ENCODE measurements around the gene MRC2.
"Not testable (repeated sequence)": the region's sequence is repeated elsewhere in the genome, so short reads cannot be mapped to it uniquely, and the experiment has no call there.

The MRC2 gene

DNA sequence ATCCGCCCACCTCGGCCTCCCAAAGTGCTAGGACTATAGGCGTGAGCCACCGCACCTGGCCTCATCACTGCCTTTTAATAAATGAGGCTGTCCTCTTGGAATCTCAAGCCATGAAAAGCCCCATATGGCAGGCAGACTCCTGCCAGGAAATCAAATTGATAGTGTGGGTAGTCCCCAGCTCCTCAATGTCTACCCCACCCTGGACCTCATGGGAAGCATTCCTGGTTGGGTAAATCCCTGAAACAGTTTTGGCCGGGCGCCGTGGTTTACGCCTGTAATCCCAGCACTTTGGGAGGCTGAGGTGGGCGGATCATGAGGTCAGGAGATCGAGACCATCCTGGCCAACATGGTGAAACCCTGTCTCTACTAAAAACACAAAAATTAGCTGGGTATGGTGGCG lies 71.0 kb downstream of the MRC2 start:
- not testable (repeated sequence) for DNase-seq (ENCODE audit: low spot score); FAIRE-seq

DNA sequence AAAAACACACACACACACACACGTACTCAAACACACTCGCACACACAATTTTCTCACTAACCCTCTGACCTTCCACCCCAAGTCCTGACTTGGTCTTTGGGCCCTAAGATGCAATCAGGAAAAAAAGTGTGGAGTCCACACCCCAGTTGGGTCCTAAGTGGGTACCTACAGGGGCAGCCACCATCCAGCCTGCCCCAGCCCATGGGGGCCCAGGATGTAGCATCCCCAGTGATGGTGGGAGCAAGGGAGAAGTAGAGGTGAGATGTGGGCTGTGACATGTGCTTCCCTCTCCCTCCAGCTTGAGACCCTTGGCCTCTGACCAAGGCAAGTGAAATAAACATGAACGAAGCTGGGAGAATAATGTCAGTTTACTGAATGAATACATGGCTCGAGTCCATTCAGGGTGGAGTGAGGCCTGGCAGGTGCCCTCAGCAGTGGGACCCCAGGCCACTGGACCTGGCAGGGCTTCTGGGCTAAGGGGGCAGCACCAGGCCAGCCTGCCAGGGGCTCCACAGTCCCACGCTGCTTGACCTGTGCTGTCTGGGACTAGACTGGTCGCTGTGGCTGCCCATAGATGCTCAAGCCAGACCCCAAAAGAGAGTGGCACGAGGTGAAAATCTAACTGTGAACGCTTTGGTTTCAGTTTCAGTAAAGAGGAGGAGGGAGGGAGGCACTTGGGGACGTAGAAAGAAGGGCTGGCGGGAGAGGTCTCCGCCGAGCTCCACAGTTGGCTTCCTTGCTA lies 73.7 kb downstream of the MRC2 start:
- DNase-seq (ENCODE audit: low spot score) (no peak), FAIRE-seq (peak; percentile 67)

- DNase-seq (ENCODE audit: low spot score) (no peak), FAIRE-seq (peak; percentile 40)
Measured at GRCh38 chr17:62701706-62702085, 74.2 kb downstream of the MRC2 start.

GRCh38 chr17:62702746-62703260 lies 75.3 kb downstream of the MRC2 start:
- DNase-seq (ENCODE audit: low spot score) (no peak), FAIRE-seq (no peak)

DNA sequence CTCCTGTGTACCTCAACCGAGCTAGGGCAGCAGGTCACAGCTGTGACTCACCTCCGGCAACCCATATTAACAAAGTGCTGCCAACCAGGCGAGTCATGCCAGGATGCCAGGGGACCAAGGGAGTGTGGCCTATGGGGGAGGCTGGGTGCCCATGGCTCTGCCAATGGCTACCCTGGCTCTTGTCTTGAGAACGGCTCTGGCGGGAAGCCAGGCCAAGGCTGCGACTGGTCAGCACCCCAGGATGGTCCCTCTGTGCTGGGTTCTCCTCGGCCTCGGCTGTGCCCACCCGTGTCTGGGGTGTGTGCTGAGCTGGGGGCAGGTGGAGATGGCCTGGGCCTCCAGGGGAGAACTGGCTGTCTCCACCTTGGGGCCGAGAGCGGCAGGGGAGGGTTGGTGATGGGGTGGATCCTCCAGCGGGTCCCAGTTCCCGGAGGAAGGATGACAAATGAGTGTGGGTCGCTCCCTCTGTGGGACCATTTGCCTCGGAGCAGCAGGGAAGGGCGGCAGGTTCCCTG lies 75.8 kb downstream of the MRC2 start:
- peak; percentile 97 for FAIRE-seq
- DNase-seq (ENCODE audit: low spot score): peak; percentile 80

- peak; percentile 97 for DNase-seq (ENCODE audit: low spot score)
- peak; percentile 42 for FAIRE-seq
Measured at GRCh38 chr17:62703776-62704380, 76.4 kb downstream of the MRC2 start.

DNA sequence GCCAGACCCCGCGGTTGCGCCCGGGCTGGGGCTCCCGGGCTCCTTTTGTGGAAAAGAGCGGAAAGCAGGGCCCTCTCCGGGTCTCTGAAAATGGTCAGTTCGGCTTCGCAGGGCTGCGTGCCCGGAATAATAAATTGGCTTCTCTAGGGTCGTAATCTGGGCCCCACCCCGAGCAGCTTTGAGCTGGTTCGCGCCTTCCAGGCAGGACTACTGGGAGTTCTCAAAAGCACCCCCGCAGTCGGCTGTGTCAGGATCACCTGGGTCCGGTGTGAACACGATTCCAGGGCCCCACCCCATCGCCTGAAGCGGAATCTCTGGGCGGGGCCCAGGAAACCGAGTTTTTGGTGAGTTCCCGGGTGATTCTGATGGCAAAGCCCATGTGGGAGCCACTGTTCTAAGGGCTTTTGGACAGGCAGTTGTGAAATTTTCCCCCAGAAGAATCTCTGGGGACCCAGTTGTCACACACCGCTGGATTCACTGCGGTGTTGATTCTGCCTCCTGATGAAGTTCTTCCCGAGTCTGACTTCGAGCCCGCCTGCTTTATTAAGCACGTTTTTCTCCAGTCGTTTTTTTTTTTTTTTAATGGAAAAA lies 77.0 kb downstream of the MRC2 start:
- peak; percentile 70 for DNase-seq (ENCODE audit: low spot score)
- no peak for FAIRE-seq

- DNase-seq (ENCODE audit: low spot score): no peak
- FAIRE-seq: no peak
Measured at GRCh38 chr17:62705156-62705777, 77.8 kb downstream of the MRC2 start.

DNA sequence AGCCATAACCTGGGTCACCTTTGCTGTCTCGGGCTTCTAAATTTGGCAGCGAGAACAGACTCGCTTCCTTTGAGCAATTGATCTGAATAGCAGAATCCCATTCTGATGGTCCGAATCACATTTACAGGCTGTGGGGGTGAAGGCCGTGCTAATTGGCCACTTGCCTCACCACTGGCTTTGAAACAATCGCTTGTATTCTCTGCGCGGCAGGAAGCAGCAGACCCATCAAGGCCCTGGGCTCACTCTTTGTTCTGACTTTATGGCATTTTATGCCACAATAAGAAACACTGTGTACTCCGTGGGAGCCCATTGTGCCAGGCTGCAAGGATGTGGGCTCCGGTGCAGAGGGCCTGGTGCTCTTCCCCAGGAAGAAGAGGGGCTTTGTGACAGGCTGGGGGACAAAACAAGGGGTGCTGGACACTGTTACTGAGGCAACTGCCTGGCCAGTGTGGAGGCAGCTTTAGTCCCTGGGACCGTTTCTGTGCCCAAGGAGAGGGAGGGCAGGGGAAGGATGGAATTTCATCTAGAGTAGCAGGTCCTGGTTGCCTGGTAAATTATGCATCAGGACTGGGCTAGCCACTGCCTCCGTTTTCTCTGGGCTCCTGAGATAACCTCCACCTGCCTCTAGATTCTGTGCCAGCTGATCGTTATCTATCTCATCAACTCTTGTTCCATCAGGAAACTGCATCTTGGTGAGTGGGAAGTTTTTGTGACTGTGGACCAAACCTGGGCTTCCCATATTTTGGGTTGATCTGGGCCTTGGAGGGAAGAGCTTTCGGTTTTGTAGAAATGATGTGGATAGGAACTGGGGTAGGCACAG lies 78.5 kb downstream of the MRC2 start:
- no peak for DNase-seq (ENCODE audit: low spot score)
- FAIRE-seq: peak; percentile 89

DNA sequence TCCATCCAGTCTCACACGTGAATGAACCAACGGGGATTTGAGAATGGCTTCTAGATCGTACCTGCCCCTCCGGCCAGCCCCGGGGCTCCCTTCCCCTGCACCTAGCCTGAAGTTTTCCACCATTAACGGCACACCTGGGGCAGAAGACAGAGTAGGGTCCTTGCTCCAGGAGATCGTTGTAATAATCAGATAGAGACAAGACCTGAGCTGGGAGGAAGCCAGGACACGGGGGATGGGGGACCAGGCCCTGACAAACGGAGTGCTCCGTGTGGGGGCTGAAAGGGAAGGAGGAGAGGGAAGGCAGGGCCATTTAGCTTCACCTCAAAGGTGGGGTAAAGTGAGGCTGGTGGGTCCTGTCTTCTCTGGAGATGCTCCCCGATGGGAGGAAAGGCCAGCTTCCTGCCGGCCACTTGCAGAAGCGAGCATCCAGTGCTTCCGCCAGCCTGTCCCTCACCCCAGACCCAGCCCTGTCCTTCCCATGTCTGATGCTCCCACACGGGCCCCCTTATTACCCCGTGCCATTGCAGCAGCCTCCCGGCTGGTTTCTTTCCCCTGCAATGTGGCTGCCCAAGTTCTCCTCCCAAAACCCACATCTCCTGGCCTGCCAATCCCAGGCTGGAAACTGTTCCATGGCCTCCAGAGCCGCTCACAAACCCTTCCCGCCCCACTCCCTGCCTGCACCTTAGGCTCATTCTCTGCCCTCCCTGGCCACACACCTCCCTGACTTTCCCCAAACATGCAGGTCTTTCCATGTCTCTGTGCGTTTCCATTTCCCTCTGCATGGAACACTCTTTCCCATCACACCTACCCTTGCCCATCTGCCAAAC lies 79.3 kb downstream of the MRC2 start:
- DNase-seq (ENCODE audit: low spot score) (no peak), FAIRE-seq (peak; percentile 71)

DNA sequence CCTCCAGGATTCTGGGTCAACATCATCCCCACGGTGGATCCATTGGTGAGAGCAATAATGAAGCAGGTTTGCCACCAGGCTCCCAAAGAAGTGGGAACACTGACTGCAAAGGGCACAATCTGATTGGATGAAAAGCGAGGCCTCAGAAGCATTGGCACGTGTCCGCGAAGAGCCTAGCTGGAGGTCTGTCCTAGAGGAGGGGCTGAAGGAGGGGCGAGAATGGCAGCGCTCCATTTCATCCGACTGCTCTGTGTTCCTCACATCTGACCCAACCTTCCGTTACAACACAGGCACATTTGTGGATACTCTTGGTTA lies 79.9 kb downstream of the MRC2 start:
- DNase-seq (ENCODE audit: low spot score): no peak
- no peak for FAIRE-seq

- no peak for DNase-seq (ENCODE audit: low spot score)
- FAIRE-seq: peak; percentile 73
Measured at GRCh38 chr17:62708587-62708986, 81.1 kb downstream of the MRC2 start.

DNA sequence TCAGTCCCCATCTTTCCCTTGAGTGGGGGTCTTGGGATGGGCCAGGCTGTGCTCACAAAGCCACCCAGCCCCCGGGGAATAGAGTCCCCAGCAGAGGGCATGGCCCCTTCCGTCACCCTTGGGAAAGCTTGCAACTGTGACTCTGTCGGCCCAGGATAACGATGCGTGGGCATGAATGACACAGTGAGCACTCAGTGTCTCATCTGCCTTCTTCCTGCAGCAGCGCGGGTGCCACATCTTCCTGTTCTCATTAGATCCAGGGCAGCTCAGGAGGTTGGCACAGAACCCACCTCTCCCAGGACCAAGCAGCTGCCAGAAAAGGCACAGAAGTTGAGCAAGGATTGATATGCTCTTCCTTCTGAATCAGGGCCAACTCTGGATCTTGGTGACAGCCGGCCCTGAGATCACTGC lies 84.7 kb downstream of the MRC2 start:
- DNase-seq (ENCODE audit: low spot score) (no peak), FAIRE-seq (peak; percentile 35)

DNA sequence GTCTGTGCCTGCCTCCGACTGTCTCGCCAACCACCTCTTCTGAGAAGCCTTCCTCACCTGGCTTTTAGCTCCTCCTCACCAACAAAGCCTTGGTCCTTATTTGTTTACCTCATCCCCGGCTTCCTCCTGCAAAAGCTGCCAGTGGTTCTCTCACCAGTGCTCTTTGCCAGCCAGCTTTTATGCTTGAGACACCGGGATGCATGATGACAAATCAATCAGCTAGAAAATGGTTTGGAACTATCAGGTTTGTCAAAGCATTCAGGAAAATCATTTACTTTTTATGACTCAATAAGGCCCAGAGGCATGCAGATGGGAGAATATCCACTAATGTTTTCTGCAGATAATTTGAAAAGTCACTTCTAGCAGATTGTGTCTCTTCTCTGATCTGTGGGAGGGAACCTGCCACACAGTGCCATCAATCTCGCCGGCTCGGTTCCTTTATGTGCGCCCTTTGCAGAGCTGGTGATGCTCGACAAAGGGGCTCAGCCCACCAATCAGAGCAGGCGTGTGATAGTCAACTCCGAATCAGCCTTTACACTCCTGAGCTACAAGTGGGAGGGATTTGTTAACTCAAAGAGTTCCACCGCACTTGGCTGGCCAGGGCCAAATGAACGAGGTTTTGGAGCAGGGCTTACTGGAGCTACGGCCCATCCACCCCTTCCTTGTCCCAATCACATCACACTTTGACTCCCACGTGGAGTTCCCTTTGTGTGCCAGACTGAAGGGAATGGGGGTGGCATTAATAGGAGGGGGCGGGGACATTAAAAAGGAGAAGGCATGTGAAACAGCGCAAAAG lies 85.8 kb downstream of the MRC2 start:
- FAIRE-seq (peak; percentile 44), DNase-seq (ENCODE audit: low spot score) (no peak)

DNA sequence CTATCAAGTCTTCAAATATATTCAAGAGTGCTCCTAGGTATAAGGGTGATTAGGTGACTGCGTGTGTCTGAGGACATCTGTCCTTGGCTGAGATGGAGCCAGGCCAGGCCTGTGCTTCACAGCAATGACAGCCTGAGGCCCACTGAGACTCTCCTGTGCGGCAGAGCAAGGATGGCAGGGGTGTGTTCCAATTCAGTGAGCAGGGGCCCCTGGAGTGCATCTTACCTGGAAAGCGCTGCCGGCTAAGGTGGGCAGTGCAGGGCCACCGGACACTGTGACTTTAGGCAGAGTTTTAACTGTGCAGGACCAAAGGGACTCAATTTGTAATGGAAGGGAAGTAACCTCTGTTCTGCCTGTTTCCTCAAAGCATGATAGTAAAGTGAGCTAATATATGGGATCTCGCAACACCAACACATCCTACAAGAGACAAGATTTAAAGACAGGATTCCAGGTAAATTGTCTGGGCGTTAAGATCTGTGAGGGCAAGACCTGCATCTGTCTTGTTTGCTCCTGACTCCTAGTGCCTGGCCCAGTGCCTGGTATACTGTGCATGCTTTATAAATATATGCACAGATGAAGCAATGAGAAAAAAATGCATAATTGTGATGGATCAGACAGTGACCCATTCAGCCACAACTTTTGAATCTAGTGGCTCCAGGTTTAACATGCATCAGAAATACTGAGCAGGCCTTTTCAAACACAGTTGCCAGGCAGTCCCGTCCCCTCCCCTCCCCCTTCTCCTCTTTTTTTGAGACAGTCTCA lies 86.7 kb downstream of the MRC2 start:
- FAIRE-seq (peak; percentile 23), DNase-seq (ENCODE audit: low spot score) (no peak)

DNA sequence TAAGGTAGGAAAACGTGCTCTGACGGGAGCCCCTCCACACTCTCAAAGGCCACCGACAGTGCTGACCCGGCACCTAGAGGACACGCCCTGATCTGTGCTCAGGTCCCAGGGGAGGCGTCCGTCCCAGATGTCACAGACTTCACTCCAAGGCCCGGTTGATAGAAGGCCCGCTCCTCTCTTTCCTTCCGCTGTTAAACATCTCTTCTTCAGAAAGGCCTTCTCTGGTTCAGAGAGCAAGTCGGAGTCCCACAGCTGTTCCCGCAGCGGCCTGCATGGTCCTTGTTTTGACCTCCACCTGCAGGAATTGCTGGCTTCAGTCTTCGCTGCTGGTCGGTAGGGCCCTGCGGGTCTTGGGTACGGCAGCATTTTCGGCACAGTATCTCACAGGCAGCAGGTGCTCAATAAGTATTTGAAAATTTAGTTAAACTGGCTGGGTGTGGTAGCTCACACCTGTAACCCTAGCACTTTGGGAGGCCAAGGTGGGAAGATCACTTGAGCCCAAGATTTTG lies 88.5 kb downstream of the MRC2 start:
- FAIRE-seq (peak; percentile 93), DNase-seq (ENCODE audit: low spot score) (no peak)

- FAIRE-seq (peak; percentile 76), DNase-seq (ENCODE audit: low spot score) (no peak)
Measured at GRCh38 chr17:62716834-62717588, 89.5 kb downstream of the MRC2 start.

GRCh38 chr17:62717589-62717855 lies 90.1 kb downstream of the MRC2 start:
- DNase-seq (ENCODE audit: low spot score) (no peak), FAIRE-seq (no peak)
